ENCODE measurements around the gene ANKRD61. TPM values are rescaled to one million over a fixed set of nuclear protein-coding genes. Genes with fewer than 3 reads are reported as not detected.
"Not testable (repeated sequence)": the region's sequence is repeated elsewhere in the genome, so short reads cannot be mapped to it uniquely, and the experiment has no call there.

Gene ANKRD61
- total RNA-seq, 2 experiments from 2014 or later = not detected

GRCh38 chr7:6051185-6051584 is 20.0 kb downstream of the ANKRD61 start:
- POLR2A ChIA-PET = interaction anchor here (0.7 kb wide), 1 partner anchor 24 kb away, joined by 3 read pairs; no protein-coding TSS in a partner anchor
- H3K36me3 Mint-ChIP-seq = peaks cover 13% of the 10 kb centered on the region
- not testable (repeated sequence) for DNase-seq; H3K4me3 Mint-ChIP-seq; ATAC-seq (ENCODE audit: low read depth); H3K27ac Mint-ChIP-seq; H3K27me3 Mint-ChIP-seq; H3K9me3 Mint-ChIP-seq; H3K4me1 Mint-ChIP-seq

GRCh38 chr7:6056616-6057015 is 25.4 kb downstream of the ANKRD61 start:
- DNase-seq (no peak), ATAC-seq (ENCODE audit: low read depth) (no peak)
- Mint-ChIP-seq H3K27ac (no peak overlapping the region), H3K4me3 (no peak overlapping the region), H3K36me3 (peaks cover 7% of the 10 kb centered on the region), H3K4me1 (peaks cover 12% of the 10 kb centered on the region), H3K27me3 (no peaks in the 10 kb centered on the region), H3K9me3 (no peaks in the 10 kb centered on the region)
- POLR2A ChIA-PET = interaction anchor here (0.7 kb wide), 2 partner anchors 24 to 63 kb away, joined by 3 to 6 read pairs; no protein-coding TSS in a partner anchor

DNA sequence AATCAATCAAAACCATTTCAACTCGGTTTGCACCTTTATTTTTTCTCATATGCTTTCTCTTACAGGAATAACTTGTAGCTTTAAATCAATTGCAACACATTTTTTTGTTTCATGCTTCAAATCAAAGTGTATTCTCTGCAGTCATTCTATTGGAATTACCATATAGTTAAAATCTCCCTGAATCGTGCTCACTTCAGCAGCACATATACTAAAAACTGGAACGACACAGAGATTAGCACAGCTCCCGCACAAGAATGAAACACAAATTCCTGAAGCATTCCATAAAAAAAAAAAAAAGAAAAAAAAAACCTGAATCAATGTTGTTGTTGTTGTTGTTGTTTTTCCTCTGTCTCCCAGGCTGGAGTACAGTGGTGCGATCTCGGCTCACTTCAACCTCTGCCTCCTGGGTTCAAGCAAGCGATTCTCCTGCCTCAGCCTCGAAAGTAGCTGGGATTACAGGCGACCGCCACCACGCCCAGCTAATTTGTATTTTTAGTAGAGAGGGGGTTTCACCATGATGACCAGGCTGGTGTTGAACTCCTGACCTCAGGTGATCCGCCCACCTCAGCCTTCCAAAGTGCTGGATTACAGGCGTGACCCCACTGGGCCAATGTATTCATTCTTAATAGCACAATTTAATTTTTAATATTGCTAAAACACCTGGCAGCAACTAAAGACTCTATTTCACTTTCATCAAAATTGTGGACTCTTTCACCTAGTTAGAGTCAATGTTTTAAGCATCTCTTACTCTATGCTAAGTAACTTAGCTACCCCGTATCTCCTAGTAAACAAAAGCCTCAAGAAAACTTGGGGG is 26.3 kb downstream of the ANKRD61 start:
- DNase-seq (no peak), ATAC-seq (ENCODE audit: low read depth) (no peak)
- H3K4me3 Mint-ChIP-seq = peak overlapping the region; percentile 94
- H3K27me3 Mint-ChIP-seq = no peaks in the 10 kb centered on the region
- no peaks in the 10 kb centered on the region for H3K9me3 Mint-ChIP-seq
- peak overlapping the region; percentile 64 for H3K27ac Mint-ChIP-seq
- H3K4me1 Mint-ChIP-seq = peaks cover 12% of the 10 kb centered on the region
- peaks cover 7% of the 10 kb centered on the region for H3K36me3 Mint-ChIP-seq
- POLR2A ChIA-PET = interaction anchor here (0.5 to 0.7 kb wide), 3 partner anchors 26 to 533 kb away, joined by 3 to 6 read pairs (median 3); no protein-coding TSS in a partner anchor

DNA sequence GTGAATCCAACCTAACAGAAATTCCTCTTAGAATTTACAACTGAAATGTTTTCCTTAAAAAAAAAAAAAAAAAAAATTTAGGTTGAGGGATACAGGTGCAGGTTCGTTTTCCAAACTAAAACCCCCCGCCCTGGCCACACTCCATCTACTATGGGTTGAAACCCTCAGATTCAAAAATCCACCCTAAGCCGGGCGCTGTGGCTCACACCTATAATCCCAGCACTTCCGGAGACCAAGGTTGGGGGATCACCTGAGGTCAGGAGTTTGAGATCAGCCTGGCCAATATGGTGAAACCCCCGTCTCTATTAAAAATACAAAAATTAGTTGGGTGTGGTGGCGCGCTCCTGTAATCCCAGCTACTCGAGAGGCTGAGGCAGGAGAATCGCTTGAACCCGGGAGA is 28.8 kb downstream of the ANKRD61 start:
- H3K9me3 Mint-ChIP-seq; H3K4me3 Mint-ChIP-seq; ATAC-seq (ENCODE audit: low read depth); H3K36me3 Mint-ChIP-seq; H3K27ac Mint-ChIP-seq; DNase-seq; H3K27me3 Mint-ChIP-seq: not testable (repeated sequence)
- POLR2A ChIA-PET = interaction anchor here (0.7 kb wide), 1 partner anchor 16 kb away, joined by 3 read pairs; no protein-coding TSS in a partner anchor
- H3K4me1 Mint-ChIP-seq = peaks cover 12% of the 10 kb centered on the region

DNA sequence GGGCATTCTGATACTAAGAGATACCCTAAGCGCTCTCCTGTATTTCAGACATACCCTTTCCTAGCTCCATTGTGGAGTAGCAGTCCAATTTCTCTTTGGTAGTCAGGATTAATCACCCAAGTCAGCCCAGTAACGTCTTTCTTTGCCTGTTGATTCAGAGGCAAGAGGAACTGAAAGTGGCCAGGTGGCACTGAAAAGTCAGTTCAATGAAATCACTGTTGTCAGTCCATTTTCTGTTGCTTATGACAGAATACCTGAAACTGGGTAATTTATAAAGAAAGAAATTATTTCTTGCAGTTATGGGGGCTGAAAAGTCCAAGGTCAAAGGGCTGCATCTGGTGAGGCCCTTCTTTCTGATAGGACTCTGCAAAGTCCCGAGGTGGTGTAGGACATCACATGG is 40.2 kb downstream of the ANKRD61 start:
- Mint-ChIP-seq H3K4me1 (no peaks in the 10 kb centered on the region), H3K36me3 (no peaks in the 10 kb centered on the region), H3K27me3 (peaks cover 7% of the 10 kb centered on the region), H3K9me3 (no peaks in the 10 kb centered on the region), H3K27ac (no peak overlapping the region), H3K4me3 (no peak overlapping the region)
- DNase-seq (no peak), ATAC-seq (ENCODE audit: low read depth) (no peak)
- POLR2A ChIA-PET = no interaction called here

GRCh38 chr7:6074612-6075380 is 43.6 kb downstream of the ANKRD61 start:
- Mint-ChIP-seq H3K4me1 (peaks cover 6% of the 10 kb centered on the region), H3K27ac (no peak overlapping the region), H3K36me3 (no peaks in the 10 kb centered on the region), H3K27me3 (peaks cover 4% of the 10 kb centered on the region), H3K9me3 (no peaks in the 10 kb centered on the region), H3K4me3 (no peak overlapping the region)
- ATAC-seq (ENCODE audit: low read depth) (no peak), DNase-seq (no peak)
- POLR2A ChIA-PET = no interaction called here

- no peak for ATAC-seq (ENCODE audit: low read depth)
- POLR2A ChIA-PET = interaction anchor here (1.2 kb wide), 1 partner anchor 23 kb away, joined by 3 read pairs; no protein-coding TSS in a partner anchor
These were observed 47.4 kb downstream of the ANKRD61 start for GRCh38 chr7:6078548-6078947.

DNA sequence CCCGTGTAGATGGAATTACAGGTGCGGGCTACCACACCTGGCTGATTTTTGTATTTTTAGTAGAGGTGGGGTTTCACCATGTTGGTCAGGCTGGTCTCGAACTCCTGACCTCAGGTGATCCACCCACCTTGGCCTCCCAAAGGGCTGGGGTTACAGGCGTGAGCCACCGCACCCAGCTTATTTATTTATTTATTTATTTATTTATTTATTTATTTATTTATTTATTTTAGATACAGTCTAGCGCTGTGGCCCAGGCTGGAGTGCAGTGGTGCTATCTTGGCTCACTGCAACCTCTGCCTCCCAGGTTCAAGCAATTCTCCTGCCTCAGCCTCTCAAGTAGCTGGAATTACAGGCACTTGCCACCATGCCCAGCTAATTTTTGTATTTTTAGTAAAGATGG is 51.9 kb downstream of the ANKRD61 start:
- POLR2A ChIA-PET = interaction anchor here (0.6 kb wide), 2 partner anchors 25 to 454 kb away, joined by 3 to 6 read pairs; no protein-coding TSS in a partner anchor
- not testable (repeated sequence) for ATAC-seq (ENCODE audit: low read depth)

More at GRCh38 chr7:6078548-6078947, 47.4 kb downstream of the ANKRD61 start:
- Mint-ChIP-seq H3K9me3 (no peaks in the 10 kb centered on the region), H3K4me3 (no peak overlapping the region), H3K27ac (no peak overlapping the region), H3K27me3 (peaks cover under 1% of the 10 kb centered on the region), H3K36me3 (no peaks in the 10 kb centered on the region), H3K4me1 (peaks cover 8% of the 10 kb centered on the region)
- DNase-seq = no peak

More for the DNA sequence above, 51.9 kb downstream of the ANKRD61 start:
- not testable (repeated sequence) for H3K36me3 Mint-ChIP-seq, H3K27me3 Mint-ChIP-seq, H3K9me3 Mint-ChIP-seq, H3K4me3 Mint-ChIP-seq, H3K4me1 Mint-ChIP-seq, DNase-seq, H3K27ac Mint-ChIP-seq

Other genes with a start within 250 kb of the ANKRD61 start
- 10 to 100 TPM; 50.0 to 55.0 TPM for gene RNF216, start 249.7 kb upstream of the ANKRD61 start, total RNA-seq
- gene OCM, start 150.6 kb upstream of the ANKRD61 start, total RNA-seq = 1 to 10 TPM; 1.9 to 2.6 TPM
- gene CCZ1, start 132.6 kb upstream of the ANKRD61 start, total RNA-seq = 10 to 100 TPM; 74.2 to 76.1 TPM
- gene RSPH10B, start 60.7 kb upstream of the ANKRD61 start, total RNA-seq = under 1 TPM in 1 of 2 experiments, not detected in 1; 0.53 TPM
- gene PMS2, start 22.3 kb upstream of the ANKRD61 start, total RNA-seq = 10 to 100 TPM; 21.1 to 24.1 TPM
- gene AIMP2, start 22.1 kb upstream of the ANKRD61 start, total RNA-seq = 10 to 100 TPM; 21.4 to 23.8 TPM
- gene EIF2AK1, start 27.8 kb downstream of the ANKRD61 start, total RNA-seq = 100 to 1,000 TPM in 1 of 2 experiments, 10 to 100 TPM in 1; 96.4 to 113 TPM
- 10 to 100 TPM; 14.7 to 16.2 TPM for gene USP42, start 73.6 kb downstream of the ANKRD61 start, total RNA-seq
- 10 to 100 TPM in 1 of 2 experiments, 1 to 10 TPM in 1; 9.8 to 12.5 TPM for gene CYTH3, start 241.2 kb downstream of the ANKRD61 start, total RNA-seq